Mammary microvascular endothelial cell (primary cell): Measurements from ENCODE around the gene CCL2. TPM values are rescaled to one million over a fixed set of nuclear protein-coding genes. Genes with fewer than 3 reads are reported as not detected.

Source experiments
- total RNA-seq: library from RNA; depleted of rRNA; stranded (reverse); fragments of >200 nt; gene quantifications from 2 replicates; pipeline ENCODE4 v1.2.3, GENCODE V29; 2015

Gene CCL2
- 158 and 184 TPM in 2 replicates for total RNA-seq

GRCh38 chr17:34254651-34255380, at the start of gene CCL2:
Gene CCL2, plus strand, starts transcription at chr17:34255285. Its CDS starts 65 bp downstream, at chr17:34255350.

GRCh38 chr17:34269969-34270368, 14.9 kb downstream of the CCL2 start, which contains the start of gene CCL7:
Gene CCL7, plus strand, starts transcription at chr17:34270221. Its CDS starts 70 bp downstream, at chr17:34270291.

GRCh38 chr17:34285286-34285792, 30.3 kb downstream of the CCL2 start, which contains the start of gene CCL11:
Gene CCL11, plus strand, starts transcription at chr17:34285742. Its CDS starts 67 bp downstream, at chr17:34285809.

Other genes with a start within 250 kb of the CCL2 start
- not detected in 2 replicates for gene CCL7, start 14.9 kb downstream of the CCL2 start, total RNA-seq
- not detected in 2 replicates for gene CCL11, start 30.5 kb downstream of the CCL2 start, total RNA-seq
- gene CCL8, start 64.2 kb downstream of the CCL2 start, total RNA-seq = not detected in 2 replicates
- not detected in 2 replicates for gene CCL13, start 101.2 kb downstream of the CCL2 start, total RNA-seq
- gene CCL1, start 107.9 kb downstream of the CCL2 start, total RNA-seq = not detected in 2 replicates